Erythroblast (primary cell): ENCODE results near the gene FAM107B.
"Not testable (repeated sequence)": the region's sequence is repeated elsewhere in the genome, so short reads cannot be mapped to it uniquely, and the experiment has no call there.

Experiments used
- DNase-seq, 2 experiments: peaks; one replicate each; lab custom pipeline; 2025; lab: John Stamatoyannopoulos, UW
- GATA1 ChIP-seq: IDR thresholded peaks from 2 replicates; pipeline ENCODE4 v1.6.1; 2011; ENCODE audit warnings: low read depth, mild to moderate bottlenecking, control low read depth, low read length, moderate library complexity
- POLR2A ChIP-seq: IDR thresholded peaks from 2 replicates; pipeline ENCODE4 v1.6.1; 2011; ENCODE audit warnings: mild to moderate bottlenecking, low read length

Gene FAM107B

GRCh38 chr10:14601872-14602725, 172.6 kb downstream of the FAM107B start:
- no peak for TF ChIP-seq GATA1
- TF ChIP-seq POLR2A: no peak
- DNase-seq: no peak

GRCh38 chr10:14601326-14601725, 173.4 kb downstream of the FAM107B start:
- DNase-seq: no peak
- TF ChIP-seq POLR2A (no peak), GATA1 (no peak)

- TF ChIP-seq GATA1 (no peak), POLR2A (no peak)
- DNase-seq: no peak
These were observed 174.6 kb downstream of the FAM107B start for GRCh38 chr10:14600065-14600464.

- no peak for TF ChIP-seq POLR2A
- no peak for TF ChIP-seq GATA1
- DNase-seq: no peak
These were observed 175.6 kb downstream of the FAM107B start for GRCh38 chr10:14598809-14599764.

GRCh38 chr10:14595526-14596182, 179.0 kb downstream of the FAM107B start:
- DNase-seq: no peak
- no peak for TF ChIP-seq POLR2A
- no peak for TF ChIP-seq GATA1

GRCh38 chr10:14594878-14595525, 179.7 kb downstream of the FAM107B start:
- no peak for DNase-seq
- no peak for TF ChIP-seq GATA1
- TF ChIP-seq POLR2A: no peak

GRCh38 chr10:14593806-14594205, 180.9 kb downstream of the FAM107B start:
- DNase-seq: no peak
- no peak for TF ChIP-seq GATA1
- no peak for TF ChIP-seq POLR2A

- TF ChIP-seq GATA1 (no peak), POLR2A (no peak)
- DNase-seq: no peak
These were observed 182.1 kb downstream of the FAM107B start for GRCh38 chr10:14592566-14592965.

GRCh38 chr10:14592026-14592425, 182.7 kb downstream of the FAM107B start:
- no peak for DNase-seq
- TF ChIP-seq POLR2A (no peak), GATA1 (no peak)

- not testable (repeated sequence) for DNase-seq
These were observed 185.8 kb downstream of the FAM107B start for GRCh38 chr10:14588938-14589294.

DNA sequence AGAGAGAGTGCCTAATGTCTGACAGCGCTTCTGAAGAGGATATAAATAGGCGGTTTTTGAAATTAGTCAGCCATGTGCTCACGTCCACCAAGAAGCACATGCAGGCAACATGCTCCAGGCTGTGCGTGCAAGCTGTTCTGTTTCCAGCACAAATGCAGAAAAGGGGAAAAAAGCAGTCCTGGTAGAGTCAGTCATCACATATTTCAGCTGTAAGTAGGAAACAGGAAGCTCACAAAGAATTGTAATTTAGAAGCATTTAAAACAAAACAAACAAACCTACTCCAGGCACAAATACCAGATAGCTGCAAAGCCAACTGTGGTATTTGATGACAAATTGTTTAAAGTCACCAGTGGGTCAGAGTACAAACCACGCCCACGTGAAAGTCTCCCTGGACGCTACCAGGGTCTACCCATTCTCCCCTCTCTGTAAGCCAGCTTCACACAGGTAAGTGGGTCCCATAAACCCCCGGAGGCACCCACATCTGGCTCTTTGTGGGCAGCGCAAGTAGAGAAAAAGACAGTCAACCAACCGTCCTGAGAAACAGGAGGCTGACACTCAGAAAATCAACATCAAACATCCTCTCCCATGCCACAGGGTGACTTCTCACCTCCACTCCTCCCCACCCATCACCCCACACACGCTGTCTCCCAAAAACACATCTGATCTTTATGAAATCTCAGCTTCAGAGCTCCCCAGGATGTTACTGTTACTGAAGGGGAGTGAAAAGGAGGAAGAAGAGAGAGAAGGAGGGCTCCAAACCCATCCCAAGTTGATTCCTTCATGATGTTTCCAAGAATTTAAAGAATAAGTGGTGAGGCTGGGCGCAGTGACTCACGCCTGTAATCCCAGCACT, 186.4 kb downstream of the FAM107B start:
- no peak for TF ChIP-seq POLR2A
- no peak for TF ChIP-seq GATA1
- no peak for DNase-seq

GRCh38 chr10:14587540-14588083, 187.1 kb downstream of the FAM107B start:
- DNase-seq: no peak
- TF ChIP-seq POLR2A (no peak), GATA1 (no peak)
